WTC11 (cell line): ENCODE data around the gene BAK1. TPM values are rescaled to one million over a fixed set of nuclear protein-coding genes. Genes with fewer than 3 reads are reported as not detected.

Experiments
- ATAC-seq: fragments of 200-7000 bp; cut with Tn5 transposase; 2 replicates; pipeline ENCODE4 v1.10.0; 2021; ENCODE audit warnings: mild to moderate bottlenecking, moderate library complexity
- Bru-seq: library from RNA; stranded (reverse); fragments of 400-500 nt; gene quantifications from one replicate; lab custom pipeline; 2021; lab: Mats Ljungman, UMichigan
- CTCF ChIA-PET: fragments of 300-600 bp; sonication (Branson Sonifier 250); formaldehyde crosslinking; loops from one replicate; lab custom pipeline; 2021; ENCODE audit warnings: antibody characterized with exemption; lab: Charles Lee
- POLR2A ChIA-PET: fragments of 350-600 bp; sonication (Branson Sonifier 250); formaldehyde crosslinking; loops from one replicate; lab custom pipeline; 2021; ENCODE audit warnings: antibody characterized with exemption; lab: Charles Lee
- DNase-seq: peaks from one replicate; pipeline ENCODE4 v3.0.0; 2021; ENCODE audit warnings: low spot score
- H3K27ac Mint-ChIP-seq: 2 replicates; pipeline ENCODE4 v1.8.0; 2021; ENCODE audit warnings: mixed read lengths
- H3K27me3 Mint-ChIP-seq: 2 replicates; pipeline ENCODE4 v1.8.0; 2021; ENCODE audit warnings: low read depth, mild to moderate bottlenecking, moderate library complexity, mixed read lengths
- H3K36me3 Mint-ChIP-seq: 2 replicates; pipeline ENCODE4 v1.8.0; 2021; ENCODE audit warnings: mixed read lengths
- H3K4me1 Mint-ChIP-seq: 2 replicates; pipeline ENCODE4 v1.8.0; 2022; ENCODE audit warnings: mixed read lengths
- H3K4me3 Mint-ChIP-seq: 2 replicates; pipeline ENCODE4 v1.8.0; 2021; ENCODE audit warnings: mild to moderate bottlenecking, moderate library complexity, mixed read lengths
- H3K9me3 Mint-ChIP-seq: 2 replicates; pipeline ENCODE4 v1.8.0; 2021; ENCODE audit warnings: mixed read lengths
- EMX1 ChIP-seq: fragments of 250-450 bp; sonication (Bioruptor Pico); IDR thresholded peaks from 2 replicates; pipeline ENCODE4 v1.8.0; 2021; ENCODE audit warnings: mild to moderate bottlenecking
- FOXK1 ChIP-seq: sonication (generic); formaldehyde crosslinking; IDR thresholded peaks from 2 replicates; pipeline ENCODE4 v1.8.0; 2022; ENCODE audit warnings: mild to moderate bottlenecking, moderate library complexity, missing genetic modification reagents
- MYBL2 ChIP-seq: sonication (generic); formaldehyde crosslinking; IDR thresholded peaks from 2 replicates; pipeline ENCODE4 v1.8.1; 2023; ENCODE audit warnings: mild to moderate bottlenecking, moderate library complexity, missing genetic modification reagents
- NFE2L1 ChIP-seq: sonication (generic); formaldehyde crosslinking; IDR thresholded peaks from 2 replicates; pipeline ENCODE4 v1.8.1; 2023; ENCODE audit warnings: missing genetic modification reagents
- NFYB ChIP-seq: sonication (generic); formaldehyde crosslinking; conservative IDR thresholded peaks from 2 replicates; pipeline ENCODE4 v1.8.0; 2022; ENCODE audit warnings: low read depth, missing genetic modification reagents
- NR2C2 ChIP-seq: sonication (generic); formaldehyde crosslinking; IDR thresholded peaks from 2 replicates; pipeline ENCODE4 v1.8.0; 2022; ENCODE audit warnings: mild to moderate bottlenecking, missing genetic modification reagents
- OVOL2 ChIP-seq: fragments of 250-450 bp; sonication (Bioruptor Pico); IDR thresholded peaks from 2 replicates; pipeline ENCODE4 v1.9.0; 2021; ENCODE audit warnings: mild to moderate bottlenecking, borderline replicate concordance
- RORB ChIP-seq: fragments of 250-450 bp; sonication (Bioruptor Pico); IDR thresholded peaks from 2 replicates; pipeline ENCODE4 v1.9.0; 2021; ENCODE audit warnings: mild to moderate bottlenecking
- SMAD3 ChIP-seq: sonication (generic); formaldehyde crosslinking; IDR thresholded peaks from 2 replicates; pipeline ENCODE4 v1.8.0; 2022; ENCODE audit warnings: missing genetic modification reagents, mild to moderate bottlenecking, borderline replicate concordance
- SP1 ChIP-seq: sonication (generic); formaldehyde crosslinking; conservative IDR thresholded peaks from 2 replicates; pipeline ENCODE4 v1.8.1; 2022; ENCODE audit warnings: missing genetic modification reagents
- TEAD1 ChIP-seq: sonication (generic); formaldehyde crosslinking; IDR thresholded peaks from 2 replicates; pipeline ENCODE4 v1.8.0; 2022; ENCODE audit warnings: mild to moderate bottlenecking, missing genetic modification reagents
- ZNF138 ChIP-seq: sonication (generic); formaldehyde crosslinking; conservative IDR thresholded peaks from 2 replicates; pipeline ENCODE4 v1.8.1; 2022; ENCODE audit warnings: mild to moderate bottlenecking, moderate library complexity, missing genetic modification reagents
- ZNF423 ChIP-seq: fragments of 250-450 bp; sonication (Bioruptor Pico); IDR thresholded peaks from 2 replicates; pipeline ENCODE4 v2.1.2; 2022; ENCODE audit warnings: mild to moderate bottlenecking, moderate library complexity
- long read RNA-seq, 3 experiments: library from RNA in 1 of 3; library from capped mRNA in 1 of 3; library from polyadenylated mRNA in 1 of 3; unstranded in 2 of 3; stranded (forward) in 1 of 3; transcript quantifications; one replicate each; pipeline ENCODE4 v2.0.0, GENCODE V29; 2021
- total RNA-seq: library from RNA; stranded (reverse); gene quantifications from 3 replicates; pipeline ENCODE4 v1.2.3, GENCODE V29; 2021
- TF ChIP-seq, protein P1 (sequence below): fragments of 250-450 bp; sonication (Bioruptor Pico); IDR thresholded peaks from 2 replicates; pipeline ENCODE4 v2.1.2; 2022; ENCODE audit warnings: mild to moderate bottlenecking, moderate library complexity
- TF ChIP-seq, protein P2 (sequence below): fragments of 250-450 bp; sonication (Bioruptor Pico); IDR thresholded peaks from 2 replicates; pipeline ENCODE4 v1.9.0; 2021; ENCODE audit warnings: mild to moderate bottlenecking, borderline replicate concordance
- TF ChIP-seq, protein P3 (sequence below): sonication (generic); formaldehyde crosslinking; IDR thresholded peaks from 2 replicates; pipeline ENCODE4 v1.8.1; 2022; ENCODE audit warnings: mild to moderate bottlenecking, moderate library complexity, missing genetic modification reagents
- TF ChIP-seq, protein P4 (sequence below): sonication (generic); formaldehyde crosslinking; conservative IDR thresholded peaks from 2 replicates; pipeline ENCODE4 v1.8.1; 2023; ENCODE audit warnings: mild to moderate bottlenecking, low read depth, missing genetic modification reagents, moderate library complexity
- TF ChIP-seq, protein P5 (sequence below): sonication (generic); formaldehyde crosslinking; IDR thresholded peaks from 2 replicates; pipeline ENCODE4 v1.8.0; 2022; ENCODE audit warnings: mild to moderate bottlenecking, missing genetic modification reagents
- TF ChIP-seq, protein P6 (sequence below): sonication (generic); formaldehyde crosslinking; IDR thresholded peaks from 2 replicates; pipeline ENCODE4 v1.8.1; 2023; ENCODE audit warnings: mild to moderate bottlenecking, missing genetic modification reagents, moderate library complexity

Gene BAK1
- total RNA-seq (40.5 to 40.9 TPM (median 40.5 TPM) in 3 replicates), Bru-seq, nascent RNA (percentile 70 among the genes with signal in this experiment)
- long read RNA-seq, experiment 1, transcript BAK1-202 (6 exons, 2,136 nt): major isoform, 249 of 298 reads
- long read RNA-seq, experiment 1, partial matches to known transcripts: 22 of 298 reads
- long read RNA-seq, experiment 1, other reads (novel, unspliced or antisense): 27 of 298 reads
- long read RNA-seq, experiment 2, transcript BAK1-202 (6 exons, 2,136 nt): major isoform, 55 of 97 reads
- long read RNA-seq, experiment 2, partial matches to known transcripts: 15 of 97 reads
- long read RNA-seq, experiment 2, other reads (novel, unspliced or antisense): 27 of 97 reads
- long read RNA-seq, experiment 3, transcript BAK1-202 (6 exons, 2,136 nt): major isoform, 97 of 107 reads
- long read RNA-seq, experiment 3, partial matches to known transcripts: 2 of 107 reads
- long read RNA-seq, experiment 3, other reads (novel, unspliced or antisense): 8 of 107 reads

DNA sequence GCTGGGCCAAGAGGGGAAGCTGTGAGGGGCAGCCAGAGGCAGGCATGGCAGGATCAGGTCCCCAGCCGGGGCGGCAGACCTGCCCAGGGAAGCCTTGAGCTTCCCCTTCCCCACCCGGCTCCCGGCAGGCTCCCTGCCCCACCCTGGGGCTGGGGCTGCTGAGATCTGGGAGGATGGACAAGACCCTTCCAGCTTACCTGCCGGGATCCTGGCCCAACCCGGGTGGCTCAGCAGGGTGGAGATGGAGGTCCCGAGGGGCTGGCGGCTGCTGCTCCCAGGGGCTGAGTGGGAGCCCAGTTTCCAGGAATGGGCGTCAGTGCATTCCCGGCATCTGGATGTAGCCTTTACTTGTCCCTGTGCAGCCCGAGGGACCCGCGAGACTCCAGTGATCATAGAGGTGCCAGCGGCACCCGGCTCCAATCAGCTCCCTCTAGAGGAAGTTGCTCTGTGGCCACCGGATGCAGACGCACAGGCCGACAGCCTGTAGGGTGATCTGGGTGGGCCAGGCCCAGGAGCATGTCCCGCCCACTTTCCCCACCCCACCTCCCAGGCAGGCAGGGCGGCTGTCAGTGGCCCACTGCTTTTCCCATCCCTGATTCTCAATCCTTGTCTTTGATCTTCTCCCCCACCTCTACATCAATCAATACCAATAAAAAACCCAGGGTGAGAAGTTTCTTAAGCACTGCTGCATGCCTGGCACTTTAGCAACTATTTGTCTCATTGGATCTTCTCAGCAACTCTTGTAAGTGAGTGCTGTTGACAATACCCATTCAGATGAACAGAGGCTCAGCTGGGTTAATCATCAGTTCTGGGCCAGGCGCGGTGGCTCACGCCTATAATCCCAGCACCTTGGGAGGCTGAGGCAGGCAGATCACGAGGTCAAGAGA, at the start of gene BAK1:
BAK1 (minus strand) TSS at position 449 of the 887 bp plus-strand sequence. CDS start 2,672 bp downstream, outside the sequence.
- ChIA-PET CTCF (interaction anchor here (0.6 to 2.8 kb wide), 34 partner anchors 9 to 475 kb away, joined by 3 to 18 read pairs (median 5); partner anchors contain the start of genes B3GALT4, ITPR3, UQCC2 and ZBTB9), POLR2A (interaction anchor here (0.6 kb wide), 1 partner anchor 21 kb away, joined by 3 read pairs; no protein-coding TSS in a partner anchor)
- DNase-seq: peak; percentile 91
- H3K36me3 Mint-ChIP-seq: peaks cover 6% of the 10 kb centered on the region
- ATAC-seq: peak; percentile 96
- H3K27me3 Mint-ChIP-seq: no peaks in the 10 kb centered on the region
- H3K4me3 Mint-ChIP-seq: peak within 1 kb of the TSS; percentile 77
- H3K27ac Mint-ChIP-seq: no peak within 1 kb of the TSS
- H3K9me3 Mint-ChIP-seq: no peaks in the 10 kb centered on the region
- peaks cover 14% of the 10 kb centered on the region for H3K4me1 Mint-ChIP-seq
- TF ChIP-seq, protein P1, sequence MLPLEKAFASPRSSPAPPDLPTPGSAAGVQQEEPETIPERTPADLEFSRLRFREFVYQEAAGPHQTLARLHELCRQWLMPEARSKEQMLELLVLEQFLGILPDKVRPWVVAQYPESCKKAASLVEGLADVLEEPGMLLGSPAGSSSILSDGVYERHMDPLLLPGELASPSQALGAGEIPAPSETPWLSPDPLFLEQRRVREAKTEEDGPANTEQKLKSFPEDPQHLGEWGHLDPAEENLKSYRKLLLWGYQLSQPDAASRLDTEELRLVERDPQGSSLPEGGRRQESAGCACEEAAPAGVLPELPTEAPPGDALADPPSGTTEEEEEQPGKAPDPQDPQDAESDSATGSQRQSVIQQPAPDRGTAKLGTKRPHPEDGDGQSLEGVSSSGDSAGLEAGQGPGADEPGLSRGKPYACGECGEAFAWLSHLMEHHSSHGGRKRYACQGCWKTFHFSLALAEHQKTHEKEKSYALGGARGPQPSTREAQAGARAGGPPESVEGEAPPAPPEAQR (CRISPR knock-in tag): no peak
- TF ChIP-seq ZNF138 (CRISPR knock-in tag): no peak
- TF ChIP-seq TEAD1 (CRISPR knock-in tag): 0 out of 2 replicates have a peak, but pooled peaks have one; percentile 27
- no peak for TF ChIP-seq RORB
- TF ChIP-seq, protein P2, sequence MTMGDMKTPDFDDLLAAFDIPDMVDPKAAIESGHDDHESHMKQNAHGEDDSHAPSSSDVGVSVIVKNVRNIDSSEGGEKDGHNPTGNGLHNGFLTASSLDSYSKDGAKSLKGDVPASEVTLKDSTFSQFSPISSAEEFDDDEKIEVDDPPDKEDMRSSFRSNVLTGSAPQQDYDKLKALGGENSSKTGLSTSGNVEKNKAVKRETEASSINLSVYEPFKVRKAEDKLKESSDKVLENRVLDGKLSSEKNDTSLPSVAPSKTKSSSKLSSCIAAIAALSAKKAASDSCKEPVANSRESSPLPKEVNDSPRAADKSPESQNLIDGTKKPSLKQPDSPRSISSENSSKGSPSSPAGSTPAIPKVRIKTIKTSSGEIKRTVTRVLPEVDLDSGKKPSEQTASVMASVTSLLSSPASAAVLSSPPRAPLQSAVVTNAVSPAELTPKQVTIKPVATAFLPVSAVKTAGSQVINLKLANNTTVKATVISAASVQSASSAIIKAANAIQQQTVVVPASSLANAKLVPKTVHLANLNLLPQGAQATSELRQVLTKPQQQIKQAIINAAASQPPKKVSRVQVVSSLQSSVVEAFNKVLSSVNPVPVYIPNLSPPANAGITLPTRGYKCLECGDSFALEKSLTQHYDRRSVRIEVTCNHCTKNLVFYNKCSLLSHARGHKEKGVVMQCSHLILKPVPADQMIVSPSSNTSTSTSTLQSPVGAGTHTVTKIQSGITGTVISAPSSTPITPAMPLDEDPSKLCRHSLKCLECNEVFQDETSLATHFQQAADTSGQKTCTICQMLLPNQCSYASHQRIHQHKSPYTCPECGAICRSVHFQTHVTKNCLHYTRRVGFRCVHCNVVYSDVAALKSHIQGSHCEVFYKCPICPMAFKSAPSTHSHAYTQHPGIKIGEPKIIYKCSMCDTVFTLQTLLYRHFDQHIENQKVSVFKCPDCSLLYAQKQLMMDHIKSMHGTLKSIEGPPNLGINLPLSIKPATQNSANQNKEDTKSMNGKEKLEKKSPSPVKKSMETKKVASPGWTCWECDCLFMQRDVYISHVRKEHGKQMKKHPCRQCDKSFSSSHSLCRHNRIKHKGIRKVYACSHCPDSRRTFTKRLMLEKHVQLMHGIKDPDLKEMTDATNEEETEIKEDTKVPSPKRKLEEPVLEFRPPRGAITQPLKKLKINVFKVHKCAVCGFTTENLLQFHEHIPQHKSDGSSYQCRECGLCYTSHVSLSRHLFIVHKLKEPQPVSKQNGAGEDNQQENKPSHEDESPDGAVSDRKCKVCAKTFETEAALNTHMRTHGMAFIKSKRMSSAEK: no peak
- TF ChIP-seq NFYB (CRISPR knock-in tag): peak; percentile 10; the same call in 1 of the 2 replicates
- TF ChIP-seq, protein P3, sequence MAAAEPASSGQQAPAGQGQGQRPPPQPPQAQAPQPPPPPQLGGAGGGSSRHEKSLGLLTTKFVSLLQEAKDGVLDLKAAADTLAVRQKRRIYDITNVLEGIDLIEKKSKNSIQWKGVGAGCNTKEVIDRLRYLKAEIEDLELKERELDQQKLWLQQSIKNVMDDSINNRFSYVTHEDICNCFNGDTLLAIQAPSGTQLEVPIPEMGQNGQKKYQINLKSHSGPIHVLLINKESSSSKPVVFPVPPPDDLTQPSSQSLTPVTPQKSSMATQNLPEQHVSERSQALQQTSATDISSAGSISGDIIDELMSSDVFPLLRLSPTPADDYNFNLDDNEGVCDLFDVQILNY (CRISPR knock-in tag): no peak
- TF ChIP-seq SMAD3 (CRISPR knock-in tag): no peak
- TF ChIP-seq FOXK1 (CRISPR knock-in tag): 0 out of 2 replicates have a peak, but pooled peaks have one; percentile 16
- TF ChIP-seq, protein P4, sequence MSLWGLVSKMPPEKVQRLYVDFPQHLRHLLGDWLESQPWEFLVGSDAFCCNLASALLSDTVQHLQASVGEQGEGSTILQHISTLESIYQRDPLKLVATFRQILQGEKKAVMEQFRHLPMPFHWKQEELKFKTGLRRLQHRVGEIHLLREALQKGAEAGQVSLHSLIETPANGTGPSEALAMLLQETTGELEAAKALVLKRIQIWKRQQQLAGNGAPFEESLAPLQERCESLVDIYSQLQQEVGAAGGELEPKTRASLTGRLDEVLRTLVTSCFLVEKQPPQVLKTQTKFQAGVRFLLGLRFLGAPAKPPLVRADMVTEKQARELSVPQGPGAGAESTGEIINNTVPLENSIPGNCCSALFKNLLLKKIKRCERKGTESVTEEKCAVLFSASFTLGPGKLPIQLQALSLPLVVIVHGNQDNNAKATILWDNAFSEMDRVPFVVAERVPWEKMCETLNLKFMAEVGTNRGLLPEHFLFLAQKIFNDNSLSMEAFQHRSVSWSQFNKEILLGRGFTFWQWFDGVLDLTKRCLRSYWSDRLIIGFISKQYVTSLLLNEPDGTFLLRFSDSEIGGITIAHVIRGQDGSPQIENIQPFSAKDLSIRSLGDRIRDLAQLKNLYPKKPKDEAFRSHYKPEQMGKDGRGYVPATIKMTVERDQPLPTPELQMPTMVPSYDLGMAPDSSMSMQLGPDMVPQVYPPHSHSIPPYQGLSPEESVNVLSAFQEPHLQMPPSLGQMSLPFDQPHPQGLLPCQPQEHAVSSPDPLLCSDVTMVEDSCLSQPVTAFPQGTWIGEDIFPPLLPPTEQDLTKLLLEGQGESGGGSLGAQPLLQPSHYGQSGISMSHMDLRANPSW (CRISPR knock-in tag): no peak
- TF ChIP-seq, protein P5, sequence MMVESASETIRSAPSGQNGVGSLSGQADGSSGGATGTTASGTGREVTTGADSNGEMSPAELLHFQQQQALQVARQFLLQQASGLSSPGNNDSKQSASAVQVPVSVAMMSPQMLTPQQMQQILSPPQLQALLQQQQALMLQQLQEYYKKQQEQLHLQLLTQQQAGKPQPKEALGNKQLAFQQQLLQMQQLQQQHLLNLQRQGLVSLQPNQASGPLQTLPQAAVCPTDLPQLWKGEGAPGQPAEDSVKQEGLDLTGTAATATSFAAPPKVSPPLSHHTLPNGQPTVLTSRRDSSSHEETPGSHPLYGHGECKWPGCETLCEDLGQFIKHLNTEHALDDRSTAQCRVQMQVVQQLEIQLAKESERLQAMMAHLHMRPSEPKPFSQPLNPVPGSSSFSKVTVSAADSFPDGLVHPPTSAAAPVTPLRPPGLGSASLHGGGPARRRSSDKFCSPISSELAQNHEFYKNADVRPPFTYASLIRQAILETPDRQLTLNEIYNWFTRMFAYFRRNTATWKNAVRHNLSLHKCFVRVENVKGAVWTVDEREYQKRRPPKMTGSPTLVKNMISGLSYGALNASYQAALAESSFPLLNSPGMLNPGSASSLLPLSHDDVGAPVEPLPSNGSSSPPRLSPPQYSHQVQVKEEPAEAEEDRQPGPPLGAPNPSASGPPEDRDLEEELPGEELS (CRISPR knock-in tag): no peak
- TF ChIP-seq NFE2L1 (CRISPR knock-in tag): no peak
- TF ChIP-seq EMX1 (CRISPR knock-in tag): no peak
- peak; percentile 56 for TF ChIP-seq SP1 (CRISPR knock-in tag)
- TF ChIP-seq OVOL2 (CRISPR knock-in tag): no peak
- TF ChIP-seq, protein P6, sequence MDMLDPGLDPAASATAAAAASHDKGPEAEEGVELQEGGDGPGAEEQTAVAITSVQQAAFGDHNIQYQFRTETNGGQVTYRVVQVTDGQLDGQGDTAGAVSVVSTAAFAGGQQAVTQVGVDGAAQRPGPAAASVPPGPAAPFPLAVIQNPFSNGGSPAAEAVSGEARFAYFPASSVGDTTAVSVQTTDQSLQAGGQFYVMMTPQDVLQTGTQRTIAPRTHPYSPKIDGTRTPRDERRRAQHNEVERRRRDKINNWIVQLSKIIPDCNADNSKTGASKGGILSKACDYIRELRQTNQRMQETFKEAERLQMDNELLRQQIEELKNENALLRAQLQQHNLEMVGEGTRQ (CRISPR knock-in tag): no peak
- TF ChIP-seq ZNF423: no peak
- TF ChIP-seq MYBL2 (CRISPR knock-in tag): peak; percentile 42; the same call in 1 of the 2 replicates
- TF ChIP-seq NR2C2: no peak
